IMR-90 (cell line): ENCODE results near the gene NGFR. TPM values are rescaled to one million over a fixed set of nuclear protein-coding genes. Genes with fewer than 3 reads are reported as not detected.

Experiments
- ATAC-seq: fragments of 200-7000 bp; cut with Tn5 transposase; 2 replicates; pipeline ENCODE4 v1.9.1; 2020; ENCODE audit warnings: low read depth, mild to moderate bottlenecking, moderate library complexity
- BruUV-seq: library from RNA; stranded (reverse); fragments of 400-500 nt; replicated peaks from 2 replicates; lab custom pipeline; 2021; lab: Mats Ljungman, UMichigan
- CTCF ChIA-PET: fragments of 300-600 bp; formaldehyde crosslinking; extraction: SDS; loops from one replicate; lab custom pipeline; 2021; ENCODE audit warnings: antibody characterized with exemption; lab: Yijun Ruan, JAX
- POLR2A ChIA-PET: fragments of 300-600 bp; sonication (Branson Sonifier 250); formaldehyde crosslinking; loops from one replicate; lab custom pipeline; 2022; ENCODE audit warnings: antibody characterized with exemption; ENCODE audit not compliant: unreplicated experiment; lab: Charles Lee
- DNase-seq: peaks from one replicate; pipeline ENCODE4 v3.0.0; 2013
- H2AFZ ChIP-seq: replicated peaks from 2 replicates; pipeline ENCODE3; 2013; ENCODE audit warnings: low read length, mild to moderate bottlenecking; ENCODE audit not compliant: poor library complexity
- H2AK5ac ChIP-seq: 2 replicates; pipeline ENCODE4 v1.6.1; 2013; ENCODE audit warnings: low read depth, low read length, inconsistent platforms
- H2AK9ac ChIP-seq: replicated peaks from 2 replicates; pipeline ENCODE3; 2013; ENCODE audit warnings: mild to moderate bottlenecking, low read depth, low read length, moderate library complexity; ENCODE audit not compliant: poor library complexity
- H2BK120ac ChIP-seq: 2 replicates; pipeline ENCODE4 v1.6.1; 2013; ENCODE audit warnings: low read depth, low read length, inconsistent platforms
- H2BK15ac ChIP-seq: 3 replicates; pipeline ENCODE4 v1.6.1; 2013; ENCODE audit warnings: low read depth, low read length, inconsistent platforms
- H2BK20ac ChIP-seq: 2 replicates; pipeline ENCODE4 v1.6.1; 2013; ENCODE audit warnings: low read depth, mild to moderate bottlenecking, inconsistent platforms, low read length, moderate library complexity
- H2BK5ac ChIP-seq: 2 replicates; pipeline ENCODE4 v1.6.1; 2013; ENCODE audit warnings: mild to moderate bottlenecking, low read depth, low read length, inconsistent platforms; ENCODE audit not compliant: poor library complexity, severe bottlenecking
- H3K14ac ChIP-seq: replicated peaks from 2 replicates; pipeline ENCODE4 v1.6.1; 2013; ENCODE audit warnings: low read depth, low read length, inconsistent platforms
- H3K18ac ChIP-seq: 2 replicates; pipeline ENCODE4 v1.6.1; 2013; ENCODE audit warnings: low read depth, low read length, control low read depth
- H3K23ac ChIP-seq: 2 replicates; pipeline ENCODE4 v1.6.1; 2013; ENCODE audit warnings: low read depth, low read length, inconsistent platforms
- H3K27ac ChIP-seq: 2 replicates; pipeline ENCODE4 v1.5.1; 2013; ENCODE audit warnings: mild to moderate bottlenecking, control low read depth, low read length; ENCODE audit not compliant: insufficient read depth
- H3K27me3 ChIP-seq: 2 replicates; pipeline ENCODE4 v1.6.1; 2013; ENCODE audit warnings: low read length; ENCODE audit not compliant: control insufficient read depth, insufficient read depth
- H3K36me3 ChIP-seq: 2 replicates; pipeline ENCODE4 v1.6.1; 2013; ENCODE audit warnings: low read length, mixed read lengths; ENCODE audit not compliant: control insufficient read depth, insufficient read depth
- H3K4ac ChIP-seq: 2 replicates; pipeline ENCODE4 v1.6.1; 2013; ENCODE audit warnings: low read depth, low read length, inconsistent platforms
- H3K4me1 ChIP-seq: 2 replicates; pipeline ENCODE4 v1.6.1; 2013; ENCODE audit warnings: low read length, mixed read lengths; ENCODE audit not compliant: control insufficient read depth, insufficient read depth
- H3K4me2 ChIP-seq: 2 replicates; pipeline ENCODE4 v1.6.1; 2013; ENCODE audit warnings: low read depth, mild to moderate bottlenecking, control low read depth, low read length, moderate library complexity
- H3K4me3 ChIP-seq: 2 replicates; pipeline ENCODE4 v1.5.1; 2013; ENCODE audit warnings: low read depth, mild to moderate bottlenecking, control low read depth, low read length, moderate library complexity; ENCODE audit not compliant: insufficient read depth
- H3K56ac ChIP-seq: 2 replicates; pipeline ENCODE4 v1.6.1; 2013; ENCODE audit warnings: low read length, inconsistent platforms; ENCODE audit not compliant: insufficient read depth; ENCODE audit errors: extremely low read depth
- H3K79me1 ChIP-seq, 2 experiments: 2 replicates each; pipeline ENCODE4 v1.6.1; 2013; ENCODE audit warnings: low read length in 2 of 2, inconsistent platforms in 1 of 2, low read depth in 1 of 2
- H3K9ac ChIP-seq: 2 replicates; pipeline ENCODE4 v1.6.1; 2013; ENCODE audit warnings: low read depth, low read length, control low read depth
- H3K9me1 ChIP-seq: 2 replicates; pipeline ENCODE4 v1.6.1; 2013; ENCODE audit warnings: low read length, inconsistent platforms; ENCODE audit not compliant: insufficient read depth
- H3K9me3 ChIP-seq: 2 replicates; pipeline ENCODE4 v1.6.1; 2013; ENCODE audit warnings: low read length; ENCODE audit not compliant: control insufficient read depth, insufficient read depth
- H4K20me1 ChIP-seq: 2 replicates; pipeline ENCODE4 v1.6.1; 2013; ENCODE audit warnings: low read length, inconsistent platforms; ENCODE audit not compliant: insufficient read depth
- H4K5ac ChIP-seq: 2 replicates; pipeline ENCODE4 v1.6.1; 2013; ENCODE audit warnings: mild to moderate bottlenecking, low read depth, low read length, control low read depth
- H4K8ac ChIP-seq, 2 experiments: 2 replicates each; pipeline ENCODE4 v1.6.1; 2013; ENCODE audit warnings: low read depth in 2 of 2, low read length in 2 of 2, control low read depth in 1 of 2, inconsistent platforms in 1 of 2
- H4K91ac ChIP-seq: 2 replicates; pipeline ENCODE4 v1.6.1; 2013; ENCODE audit warnings: low read depth, low read length, inconsistent platforms; ENCODE audit not compliant: insufficient read depth
- CEBPB ChIP-seq: IDR thresholded peaks from 2 replicates; pipeline ENCODE4 v1.6.1; 2012; ENCODE audit warnings: low read depth, low read length, improper control_type of control experiment
- CHD1 ChIP-seq: IDR thresholded peaks from 2 replicates; pipeline ENCODE4 v1.6.1; 2012; ENCODE audit warnings: low read depth, low read length, improper control_type of control experiment
- CTCF ChIP-seq: conservative IDR thresholded peaks from 2 replicates; pipeline ENCODE4 v1.5.1; 2012; ENCODE audit warnings: mild to moderate bottlenecking, low read depth, low read length, improper control_type of control experiment
- MAFK ChIP-seq: IDR thresholded peaks from 2 replicates; pipeline ENCODE4 v1.6.1; 2012; ENCODE audit warnings: low read depth, low read length, improper control_type of control experiment
- MAZ ChIP-seq: IDR thresholded peaks from 2 replicates; pipeline ENCODE4 v1.6.1; 2012; ENCODE audit warnings: low read depth, mild to moderate bottlenecking, low read length, improper control_type of control experiment, moderate library complexity, borderline replicate concordance
- MXI1 ChIP-seq: IDR thresholded peaks from 2 replicates; pipeline ENCODE4 v1.6.1; 2012; ENCODE audit warnings: low read depth, mild to moderate bottlenecking, low read length, moderate library complexity, borderline replicate concordance
- NFE2L2 ChIP-seq: fragments of 150-350 bp; IDR thresholded peaks from 2 replicates; pipeline ENCODE4 v1.6.1; 2016; ENCODE audit warnings: low read depth, mild to moderate bottlenecking, low read length
- POLR2A ChIP-seq: IDR thresholded peaks from 2 replicates; pipeline ENCODE4 v1.6.1; 2012; ENCODE audit warnings: mild to moderate bottlenecking, low read depth, low read length
- RAD21 ChIP-seq: IDR thresholded peaks from 2 replicates; pipeline ENCODE4 v1.6.1; 2012; ENCODE audit warnings: low read length, improper control_type of control experiment
- RCOR1 ChIP-seq: IDR thresholded peaks from 2 replicates; pipeline ENCODE4 v1.6.1; 2012; ENCODE audit warnings: mild to moderate bottlenecking, low read length, improper control_type of control experiment; ENCODE audit not compliant: insufficient replicate concordance
- RFX5 ChIP-seq: IDR thresholded peaks from 2 replicates; pipeline ENCODE4 v1.8.0; 2012; ENCODE audit warnings: low read depth, mild to moderate bottlenecking, low read length, moderate library complexity
- SMC3 ChIP-seq: fragments of 150-350 bp; IDR thresholded peaks from 2 replicates; pipeline ENCODE4 v1.6.1; 2016; ENCODE audit warnings: low read depth, mild to moderate bottlenecking, antibody characterized with exemption, low read length, moderate library complexity
- USF2 ChIP-seq: fragments of 150-350 bp; IDR thresholded peaks from 2 replicates; pipeline ENCODE4 v1.6.1; 2017; ENCODE audit warnings: mild to moderate bottlenecking, antibody characterized with exemption, low read length, low read depth
- WGBS, 2 experiments: methylation state at CpG; one replicate each; pipeline versions ENCODE4 v1.1.5 to v1.1.7; 2013; ENCODE audit warnings: missing lambda C conversion rate in 2 of 2; ENCODE audit not compliant: insufficient read length in 1 of 2; ENCODE audit errors: extremely low coverage in 2 of 2; 5-methylcytosine and 5-hydroxymethylcytosine counted together
- dilution Hi-C: fragments of 300-500 bp; cut with HindIII; formaldehyde crosslinking; loops from one replicate; pipeline ENCODE4 v1.14.3; 2018; ENCODE audit warnings: low sequenced_read_pairs; ENCODE audit not compliant: unreplicated experiment
- in situ Hi-C: fragments of 300-500 bp; cut with MboI; formaldehyde crosslinking; loops from 3 replicates; pipeline ENCODE4 v1.14.3; 2019; ENCODE audit warnings: low sequenced_read_pairs, inconsistent platforms, mixed read lengths
- intact Hi-C: fragments of 100-400 bp; cut with micrococcal nuclease; formaldehyde crosslinking; loops from 2 replicates; pipeline ENCODE4 v1.10.0; 2022
- polyA plus RNA-seq, 3 experiments: library from polyadenylated mRNA; depleted of rRNA; stranded (reverse); fragments of >200 nt; gene quantifications; 2 replicates each; pipeline ENCODE4 v1.2.3, GENCODE V29; 2012; ENCODE audit warnings: low replicate concordance in 1 of 3
- total RNA-seq: library from RNA; depleted of rRNA; stranded (reverse); fragments of >200 nt; gene quantifications from 2 replicates; pipeline ENCODE4 v1.2.3, GENCODE V29; 2012

The NGFR gene
- total and polyA plus RNA-seq, 2 of the 4 experiments (the other 2 are of a cell fraction) = 0.15 to 0.18 TPM

- Histone ChIP-seq H3K27ac (no peak overlapping the region), H3K4me1 (peaks cover 4% of the 10 kb centered on the region; the same call in 1 of the 2 replicates), H3K23ac (no peak overlapping the region), H3K27me3 (peaks cover 84% of the 10 kb centered on the region), H3K14ac (no peak overlapping the region), H4K8ac (no peak overlapping the region), H3K79me1 (no peaks in the 10 kb centered on the region), H3K56ac (no peak overlapping the region), H2AK5ac (no peak overlapping the region), H3K9ac (no peak overlapping the region), H4K91ac (no peak overlapping the region), H2AFZ (no peak overlapping the region), H4K20me1 (peaks cover 4% of the 10 kb centered on the region; the same call in 1 of the 2 replicates), H2BK120ac (no peak overlapping the region), H3K4me3 (no peak overlapping the region), H3K4me2 (no peak overlapping the region), H3K36me3 (no peaks in the 10 kb centered on the region), H3K9me3 (no peaks in the 10 kb centered on the region), H2AK9ac (no peak overlapping the region), H2BK5ac (no peak overlapping the region), H2BK15ac (no peak overlapping the region), H3K9me1 (no peaks in the 10 kb centered on the region), H4K5ac (no peak overlapping the region), H3K18ac (no peak overlapping the region), H3K4ac (no peak overlapping the region), H2BK20ac (no peak overlapping the region)
- in situ Hi-C loops = no loop called here
- dilution Hi-C loops = no loop called here
- TF ChIP-seq USF2 = no peak
- no peak for TF ChIP-seq CEBPB
- TF ChIP-seq RFX5 = no peak
- TF ChIP-seq RAD21 = no peak
- TF ChIP-seq RCOR1 = no peak
- TF ChIP-seq POLR2A = no peak
- TF ChIP-seq MXI1 = no peak
- TF ChIP-seq MAFK = no peak
- TF ChIP-seq CTCF = no peak
- no peak for TF ChIP-seq MAZ
- no peak for TF ChIP-seq CHD1
- no peak for TF ChIP-seq SMC3
- TF ChIP-seq NFE2L2 = no peak
- no CpG with 5 or more reads among the region's 3 CpGs for WGBS, 2 experiments
- DNase-seq (no peak), ATAC-seq (no peak)
- no TSS peak for BruUV-seq
- intact Hi-C loops = no loop called here
- ChIA-PET POLR2A (no interaction called here), CTCF (interaction anchor here (1.4 kb wide), 1 partner anchor 55 kb away, joined by 5 read pairs; no protein-coding TSS in a partner anchor)
Observed at GRCh38 chr17:49501496-49501895, 6.4 kb downstream of the NGFR start.
